ENCODE data around the gene GNAI2.

The GNAI2 gene

GRCh38 chr3:50299929-50300680 lies 64.1 kb downstream of the GNAI2 start:
- peaks cover 18% of the 10 kb centered on the region for H3K4me1 ChIP-seq (ENCODE audit: insufficient read depth, low read length)
- no peak overlapping the region for H2AFZ ChIP-seq (ENCODE audit: low read depth, low read length)
- no peaks in the 10 kb centered on the region for H3K9me3 ChIP-seq (ENCODE audit: low read length)
- peak overlapping the region; percentile 66 for H3K4me3 ChIP-seq (ENCODE audit: low read length)
- H3K36me3 ChIP-seq (ENCODE audit: insufficient read depth, low read length), result no peaks in the 10 kb centered on the region
- H3K27me3 ChIP-seq (ENCODE audit: insufficient read depth, low read length), result no peaks in the 10 kb centered on the region

GRCh38 chr3:50300681-50301254 lies 64.8 kb downstream of the GNAI2 start:
- H3K27me3 ChIP-seq (ENCODE audit: insufficient read depth, low read length), result no peaks in the 10 kb centered on the region
- H3K4me1 ChIP-seq (ENCODE audit: insufficient read depth, low read length), result peaks cover 18% of the 10 kb centered on the region
- H2AFZ ChIP-seq (ENCODE audit: low read depth, low read length), result no peak overlapping the region
- no peak overlapping the region for H3K4me3 ChIP-seq (ENCODE audit: low read length)
- no peaks in the 10 kb centered on the region for H3K36me3 ChIP-seq (ENCODE audit: insufficient read depth, low read length)
- H3K9me3 ChIP-seq (ENCODE audit: low read length), result no peaks in the 10 kb centered on the region

GRCh38 chr3:50302095-50303012 lies 66.3 kb downstream of the GNAI2 start:
- Histone ChIP-seq H3K4me1 (ENCODE audit: insufficient read depth, low read length) (peaks cover 18% of the 10 kb centered on the region), H3K4me3 (ENCODE audit: low read length) (no peak overlapping the region), H3K9me3 (ENCODE audit: low read length) (no peaks in the 10 kb centered on the region), H3K36me3 (ENCODE audit: insufficient read depth, low read length) (no peaks in the 10 kb centered on the region), H2AFZ (ENCODE audit: low read depth, low read length) (no peak overlapping the region), H3K27me3 (ENCODE audit: insufficient read depth, low read length) (no peaks in the 10 kb centered on the region)

GRCh38 chr3:50303013-50303815 lies 67.2 kb downstream of the GNAI2 start, which contains the start of gene HYAL1:
Gene HYAL1, minus strand, starts transcription at chr3:50303574. Its CDS starts 618 bp downstream, at chr3:50302956.
- H3K27me3 ChIP-seq (ENCODE audit: insufficient read depth, low read length), result no peaks in the 10 kb centered on the region
- no peaks in the 10 kb centered on the region for H3K36me3 ChIP-seq (ENCODE audit: insufficient read depth, low read length)
- H3K4me3 ChIP-seq (ENCODE audit: low read length), result no peak within 1 kb of the TSS
- H3K4me1 ChIP-seq (ENCODE audit: insufficient read depth, low read length), result peaks cover 16% of the 10 kb centered on the region
- no peak within 1 kb of the TSS for H2AFZ ChIP-seq (ENCODE audit: low read depth, low read length)
- no peaks in the 10 kb centered on the region for H3K9me3 ChIP-seq (ENCODE audit: low read length)

GRCh38 chr3:50304601-50305000 lies 68.6 kb downstream of the GNAI2 start:
- Histone ChIP-seq H3K36me3 (ENCODE audit: insufficient read depth, low read length) (peaks cover under 1% of the 10 kb centered on the region), H2AFZ (ENCODE audit: low read depth, low read length) (no peak overlapping the region), H3K4me1 (ENCODE audit: insufficient read depth, low read length) (peaks cover 12% of the 10 kb centered on the region), H3K27me3 (ENCODE audit: insufficient read depth, low read length) (no peaks in the 10 kb centered on the region), H3K4me3 (ENCODE audit: low read length) (no peak overlapping the region), H3K9me3 (ENCODE audit: low read length) (peaks cover 6% of the 10 kb centered on the region)

Measured in neuron (in vitro differentiated cells).